HG03064 (cell line): ENCODE results near the gene SLC17A7.

Source experiments
- ATAC-seq: cut with Tn5 transposase; IDR thresholded peaks from one replicate; pipeline ENCODE4 v1.9.1; 2021; ENCODE audit warnings: low read depth; ENCODE audit not compliant: unreplicated experiment

The SLC17A7 gene

DNA sequence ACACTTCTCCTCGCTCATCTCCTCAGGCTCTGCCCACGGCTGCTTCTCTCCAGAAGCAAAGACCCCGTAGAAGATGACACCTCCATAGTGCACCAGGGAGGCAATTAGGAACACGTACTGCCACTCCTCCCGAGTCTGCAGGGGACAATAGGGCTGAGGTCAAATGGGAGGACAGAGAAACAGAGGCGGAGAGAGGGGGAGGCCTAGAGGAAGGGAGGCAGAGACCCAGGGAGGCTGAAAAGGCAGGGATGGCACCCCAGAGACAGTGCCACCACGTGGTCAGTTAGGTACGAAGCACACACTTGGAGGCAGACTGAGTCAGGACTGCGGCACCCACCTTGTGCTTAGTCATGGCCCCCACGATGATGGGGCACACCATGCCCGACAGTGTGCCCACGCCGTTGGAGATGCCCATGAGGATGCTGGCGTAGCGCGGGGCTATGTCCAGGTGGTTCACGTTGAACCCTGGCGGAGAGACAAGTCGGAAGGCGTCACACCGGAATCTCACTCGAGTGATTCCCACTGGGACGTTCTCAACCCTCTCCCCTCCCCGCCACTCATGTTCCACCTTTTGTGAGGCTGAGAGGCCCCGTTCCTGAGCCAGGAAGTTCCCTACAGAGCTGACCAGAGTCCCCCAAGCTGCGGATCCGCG is 10.5 kb downstream of the SLC17A7 start:
- ATAC-seq, result no peak

DNA sequence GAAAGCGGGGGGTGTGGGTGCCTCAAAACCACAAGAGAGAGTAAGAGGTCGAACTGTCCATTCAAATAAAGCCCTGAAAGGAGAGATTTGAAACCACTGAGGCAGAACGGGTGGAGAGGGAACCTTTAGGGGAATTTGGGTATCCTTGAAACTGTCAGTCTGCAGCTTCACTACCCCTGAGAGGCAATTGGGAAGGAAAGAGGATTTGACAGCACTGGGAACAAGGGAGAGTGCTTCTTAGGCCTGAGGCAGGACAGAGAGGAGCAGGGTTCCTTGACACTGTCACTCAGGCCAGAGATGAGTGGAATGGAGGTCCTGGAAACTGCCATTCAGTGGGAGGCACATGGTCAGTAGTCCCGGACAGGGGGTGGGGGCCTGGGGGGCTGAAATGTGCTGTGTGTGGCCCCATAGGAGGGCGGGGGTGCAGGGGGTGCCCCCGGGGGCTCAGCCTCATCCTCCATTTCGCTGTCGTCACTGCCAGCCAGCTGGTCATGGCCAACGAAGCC is 11.1 kb downstream of the SLC17A7 start:
- no peak for ATAC-seq

DNA sequence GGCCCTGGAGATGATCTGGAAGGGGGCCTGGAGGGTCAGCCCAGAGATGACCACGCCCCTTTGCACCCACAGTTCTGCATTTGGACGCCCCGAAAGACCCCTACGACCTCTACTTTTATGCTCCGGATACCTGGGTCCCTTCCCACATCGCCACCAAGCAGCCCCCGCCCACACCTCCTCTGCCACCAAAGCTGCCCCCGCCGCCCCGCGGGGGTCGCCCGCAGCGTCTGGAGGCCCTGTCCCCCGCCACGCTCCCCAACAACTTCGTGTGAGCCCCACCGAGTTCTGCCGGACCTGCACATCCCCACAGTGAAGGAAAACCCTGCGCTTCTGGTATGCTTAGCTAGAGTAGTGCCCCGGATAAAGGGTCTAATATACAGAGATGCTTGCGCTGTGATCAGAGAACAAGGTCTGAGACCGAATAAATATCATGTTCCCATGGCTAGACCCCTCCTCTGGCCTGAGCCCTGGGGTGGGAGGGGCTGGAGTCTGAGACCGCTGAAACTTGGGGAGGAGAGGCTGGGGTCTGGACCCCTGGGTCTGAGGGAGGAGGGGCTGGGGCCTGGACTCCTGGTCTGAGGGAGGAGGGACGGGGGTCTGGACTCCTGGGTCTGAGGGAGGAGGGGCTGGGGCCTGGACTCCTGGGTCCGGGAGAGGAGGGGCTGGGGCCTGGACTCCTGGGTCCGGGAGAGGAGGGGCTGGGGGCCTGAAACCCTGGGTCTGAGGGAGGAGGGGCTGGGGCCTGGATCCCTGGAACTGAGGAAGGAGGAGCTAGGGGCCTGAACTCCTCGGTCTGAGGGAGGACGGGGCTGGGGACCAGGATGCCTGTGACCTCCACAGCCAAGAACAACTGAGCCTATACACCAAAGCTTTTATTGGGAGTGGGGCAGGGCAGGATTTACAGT is 12.5 kb downstream of the SLC17A7 start:
- ATAC-seq, result no peak

DNA sequence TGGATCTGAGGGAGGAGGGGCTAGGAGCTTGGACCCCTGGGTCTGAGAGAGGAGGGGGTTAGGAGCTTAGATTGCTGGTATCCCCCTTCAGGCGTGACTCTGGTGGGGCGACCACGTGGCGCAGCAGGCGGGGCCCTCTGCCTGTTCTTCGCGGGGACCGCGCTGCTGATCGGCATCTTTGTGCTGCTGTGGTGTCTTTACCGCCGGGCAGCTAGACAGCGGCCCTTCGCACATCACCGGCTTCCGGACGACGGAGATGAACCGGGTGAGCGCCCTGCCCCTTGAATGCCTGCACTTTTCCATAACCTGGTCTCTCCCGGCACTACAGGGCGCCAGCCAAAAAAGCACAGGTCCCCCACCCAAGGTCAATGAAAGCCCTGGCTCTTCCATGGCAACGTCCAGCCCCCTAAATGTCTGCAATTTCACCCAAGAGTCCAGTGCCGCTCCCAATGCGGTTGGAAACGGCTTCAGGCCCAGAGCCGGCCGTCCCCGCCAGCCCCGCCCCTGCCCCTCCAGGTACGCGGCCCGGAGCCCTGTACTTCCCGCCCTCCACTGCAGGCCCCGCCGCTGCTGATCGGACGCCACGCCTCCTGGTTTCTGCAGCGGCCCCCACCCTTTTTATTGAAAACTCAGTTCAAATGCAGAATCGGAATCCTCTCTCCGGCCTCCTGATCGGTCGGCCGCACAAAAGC is 13.3 kb downstream of the SLC17A7 start:
- ATAC-seq, result no peak

DNA sequence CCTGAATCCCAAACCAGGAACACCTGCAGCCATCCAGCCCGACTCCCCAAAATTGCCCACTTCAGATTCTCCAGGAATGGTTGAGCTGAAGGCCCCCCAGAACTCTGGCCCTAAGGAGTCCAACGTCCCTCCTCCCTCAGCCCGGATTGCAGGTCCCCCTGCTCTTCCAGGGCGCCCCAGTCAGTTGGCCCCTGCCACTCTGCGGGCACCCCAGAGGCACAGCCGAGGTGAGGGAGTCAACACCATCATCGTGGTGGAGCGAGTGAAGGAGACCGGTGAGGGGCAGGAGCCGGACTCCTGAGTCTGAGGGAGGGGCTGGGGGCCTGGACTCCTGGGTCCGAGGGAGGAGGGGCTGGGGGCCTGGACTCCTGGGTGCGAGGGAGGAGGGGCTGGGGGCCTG is 14.0 kb downstream of the SLC17A7 start:
- ATAC-seq, result no peak

DNA sequence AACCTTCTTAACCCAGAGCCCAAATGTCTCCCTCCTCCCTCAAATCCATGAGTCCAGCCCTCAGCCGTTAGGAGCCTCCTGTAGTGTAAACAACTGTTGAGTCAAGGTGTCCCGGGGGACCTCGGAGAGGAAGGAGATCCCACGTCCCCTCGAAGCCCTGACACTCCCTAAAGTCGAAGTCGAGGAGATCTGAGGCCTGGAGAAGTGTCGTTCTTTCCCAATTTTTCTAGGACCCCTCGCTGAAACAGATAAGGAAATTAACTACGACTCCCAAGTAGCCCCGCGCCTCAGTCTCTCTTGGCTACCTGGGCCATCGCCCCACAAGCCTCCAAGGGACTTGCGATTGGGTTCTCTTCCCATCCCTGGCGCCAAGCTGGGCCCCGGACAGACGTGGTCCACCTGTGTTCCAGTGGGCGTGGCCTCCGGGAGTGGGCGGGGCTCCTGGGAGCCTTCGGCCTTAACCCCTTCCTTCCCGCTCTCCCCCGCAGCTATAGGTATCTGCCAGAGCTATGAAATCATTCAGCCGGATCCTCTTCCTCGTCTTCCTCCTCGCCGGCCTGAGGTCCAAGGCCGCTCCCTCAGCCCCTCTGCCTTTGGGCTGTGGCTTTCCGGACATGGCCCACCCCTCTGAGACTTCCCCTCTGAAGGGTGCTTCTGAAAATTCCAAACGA is 15.3 kb downstream of the SLC17A7 start:
- ATAC-seq, result no peak

DNA sequence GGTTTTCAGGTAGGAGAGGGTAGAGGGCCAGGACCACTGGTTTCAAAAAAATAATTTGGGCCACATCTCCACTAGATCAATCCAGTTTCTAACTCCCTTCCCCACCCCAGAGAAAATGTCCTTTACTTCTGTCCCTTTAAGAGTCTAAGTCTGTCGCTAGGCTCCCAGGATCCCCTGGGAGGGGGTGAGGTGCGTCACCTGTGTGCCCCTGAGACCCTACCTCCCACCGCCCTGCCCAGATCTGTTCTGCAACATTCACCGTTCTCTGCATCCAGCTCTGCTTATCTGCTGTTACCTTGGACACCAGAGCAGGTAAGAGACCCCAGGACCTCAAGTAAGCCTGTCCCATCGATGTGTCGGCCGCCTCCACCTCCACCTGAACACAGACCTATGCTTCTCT is 16.1 kb downstream of the SLC17A7 start, which contains the start of gene GFY:
TSS of gene GFY (plus strand) at position 211 of the 400 bp plus-strand sequence. CDS start 1,043 bp downstream, outside the sequence.
- no peak for ATAC-seq

DNA sequence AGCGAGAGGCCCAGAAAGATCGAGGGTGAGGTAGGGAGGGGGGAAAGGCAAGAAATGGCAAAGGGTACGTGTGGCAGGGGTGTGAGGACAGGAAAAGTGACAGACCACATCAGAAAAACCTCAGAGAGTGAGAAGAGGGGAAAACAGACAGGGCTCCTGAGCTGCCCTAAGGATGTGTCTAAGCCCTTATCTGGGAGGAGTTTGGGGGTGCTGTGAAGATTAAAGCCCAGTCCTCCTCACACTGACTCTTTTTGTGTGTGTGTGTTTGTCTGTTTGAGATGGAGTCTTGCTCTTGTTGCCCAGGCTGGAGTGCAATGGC is 17.4 kb downstream of the SLC17A7 start:
- ATAC-seq, result no peak

DNA sequence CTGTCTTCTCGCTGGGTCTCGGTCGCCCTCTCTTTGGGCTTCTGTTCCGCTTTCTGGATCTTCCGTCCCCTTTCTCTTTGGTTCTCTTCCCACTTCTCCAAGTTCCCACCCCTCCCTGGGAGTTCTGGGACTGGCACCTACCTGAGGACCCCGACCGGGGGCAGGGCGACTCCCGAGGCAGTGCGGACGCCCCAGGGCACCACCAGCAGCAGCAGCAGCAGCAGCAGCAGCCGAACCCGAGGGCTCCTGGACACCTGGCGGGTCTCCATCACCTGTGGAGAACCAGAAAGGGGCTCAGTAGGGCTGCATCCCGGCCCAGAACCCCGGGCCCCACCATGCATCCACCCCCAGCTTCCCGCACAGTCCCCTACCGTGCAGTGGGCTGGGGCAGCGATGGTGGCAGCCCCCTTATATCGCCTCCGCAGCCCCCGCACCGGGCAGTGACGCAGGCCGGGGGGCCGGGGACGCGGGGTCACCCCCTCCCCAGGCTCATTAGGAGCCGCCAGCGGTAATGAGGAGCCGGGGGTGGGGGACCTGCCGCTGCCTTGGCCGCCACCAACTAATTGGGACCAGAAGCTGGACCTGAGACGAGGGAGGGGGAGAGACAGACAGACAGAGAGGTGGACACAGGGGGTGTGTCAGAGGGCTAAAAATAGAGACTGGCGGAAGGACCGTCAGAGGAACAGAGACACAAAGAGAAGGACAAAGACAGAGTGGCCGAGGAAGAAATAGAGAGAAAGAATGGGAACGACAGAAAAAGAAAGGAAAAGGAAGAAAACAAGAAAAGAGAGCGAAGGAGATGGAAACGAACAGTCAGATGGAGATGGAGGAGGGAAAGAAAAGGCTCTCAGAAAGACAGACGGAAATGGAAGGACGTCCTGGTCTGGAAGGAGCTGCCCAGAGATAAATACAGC is 18.0 kb downstream of the SLC17A7 start, which contains the start of gene PTH2:
TSS of gene PTH2 (minus strand) at position 371 of the 914 bp plus-strand sequence. CDS start at position 269, 102 bp downstream.
- ATAC-seq, result no peak

DNA sequence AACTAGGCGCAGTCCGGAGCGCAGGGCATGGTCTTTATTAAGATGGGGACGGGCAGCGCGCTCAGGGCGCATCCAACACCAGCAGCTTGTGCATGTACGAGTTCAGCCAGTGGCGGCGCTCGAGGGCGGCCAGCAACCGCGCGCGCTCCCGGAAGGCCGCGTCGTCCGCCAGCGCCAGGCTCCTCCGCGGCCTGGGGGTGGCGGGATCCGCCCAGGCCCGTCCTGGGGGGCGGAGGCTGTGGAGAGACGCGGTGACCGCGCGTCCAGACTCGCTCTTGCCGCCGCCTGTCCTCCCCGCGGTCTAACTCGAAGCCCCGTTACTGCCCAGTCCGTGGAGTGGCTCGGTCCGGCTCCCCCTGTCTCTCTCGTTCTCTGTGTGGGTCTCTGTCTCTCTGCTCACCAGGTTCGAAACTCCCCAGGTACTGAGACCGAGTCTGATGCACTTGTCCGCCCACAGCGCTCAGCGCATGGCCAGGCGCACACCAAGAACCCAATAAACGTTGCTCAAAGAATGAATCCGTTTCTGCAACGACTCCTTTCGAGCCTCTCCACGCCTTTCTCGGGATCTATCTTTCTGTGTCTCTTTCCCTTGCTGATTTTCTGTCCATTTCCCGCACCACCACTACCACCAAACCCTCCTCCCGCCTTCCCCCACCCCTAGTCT is 18.8 kb downstream of the SLC17A7 start:
- no peak for ATAC-seq

DNA sequence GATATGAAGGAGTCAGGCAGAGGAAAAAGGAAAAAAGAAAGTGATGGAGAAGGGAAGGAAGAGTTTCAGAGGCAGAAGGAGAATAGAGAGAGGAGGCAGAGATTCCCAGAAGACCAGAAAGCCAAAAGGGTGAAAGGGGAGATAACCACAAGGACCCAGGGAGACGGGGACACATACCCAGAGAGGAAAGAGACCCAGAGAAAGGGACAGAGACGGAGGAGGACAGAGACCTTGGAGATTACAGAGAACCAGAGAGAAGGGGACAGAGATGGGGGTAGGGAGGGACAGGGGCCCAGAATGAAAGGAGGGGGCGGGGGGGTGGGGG is 19.5 kb downstream of the SLC17A7 start:
- no peak for ATAC-seq

DNA sequence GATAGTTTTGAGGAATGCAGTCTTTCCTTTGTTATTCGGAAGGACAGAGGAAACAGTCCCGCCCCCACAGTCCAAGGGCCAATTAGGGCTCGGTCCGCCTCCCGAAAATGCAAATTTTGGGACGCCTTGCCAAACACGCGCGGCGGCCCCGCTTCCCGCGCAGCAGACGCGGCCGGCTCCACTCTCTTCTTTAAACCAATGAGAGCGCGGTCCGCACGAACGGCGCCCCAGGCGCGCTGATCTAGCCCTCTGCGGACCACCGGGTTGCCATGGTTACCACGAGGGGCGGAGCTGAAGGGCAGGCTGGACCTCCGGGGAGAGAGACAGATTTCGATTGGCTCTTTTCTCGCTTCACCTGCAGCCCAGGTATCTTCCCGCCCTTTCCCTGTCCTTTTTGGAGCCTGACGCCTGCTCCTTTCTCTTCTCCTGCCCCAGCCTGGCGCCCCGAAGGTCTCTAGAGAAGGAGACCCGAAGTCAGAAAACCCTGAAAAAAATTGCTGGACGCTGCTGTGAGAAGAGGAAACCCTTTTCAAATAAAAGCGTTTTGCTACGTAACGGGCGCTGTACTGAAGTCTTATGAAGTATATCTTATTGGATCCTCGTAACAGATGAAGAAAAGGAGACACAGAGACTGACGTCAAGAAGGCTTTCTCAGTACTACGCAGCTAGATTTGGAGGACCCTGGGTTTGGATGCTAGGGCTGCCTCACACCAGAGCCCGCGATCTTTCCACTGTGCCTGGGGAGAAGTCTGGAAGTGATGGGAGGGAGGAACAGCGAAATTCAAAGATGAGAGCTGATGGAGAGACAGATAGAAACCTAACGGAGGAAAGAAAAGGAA is 20.1 kb downstream of the SLC17A7 start:
- no peak for ATAC-seq

DNA sequence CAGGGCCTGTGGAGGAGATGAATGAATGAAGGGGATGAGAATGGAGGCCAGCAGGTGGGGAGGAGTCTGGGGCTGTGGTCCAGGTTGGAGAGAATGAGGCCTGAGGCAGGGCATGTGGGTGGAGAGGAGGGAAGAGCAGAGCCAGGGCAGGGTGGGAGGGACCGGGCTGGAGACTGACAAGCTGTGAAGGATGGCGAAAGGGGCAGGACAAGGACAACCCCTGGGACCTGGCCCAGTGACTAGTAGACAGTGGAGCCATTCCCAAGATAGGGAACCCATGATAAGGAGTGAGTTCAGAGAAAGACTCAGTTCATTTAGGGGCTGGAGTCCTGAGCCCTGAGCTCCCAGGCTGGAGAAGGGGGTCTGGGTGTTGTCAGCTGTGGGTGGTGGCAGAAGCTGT is 21.1 kb downstream of the SLC17A7 start:
- no peak for ATAC-seq

DNA sequence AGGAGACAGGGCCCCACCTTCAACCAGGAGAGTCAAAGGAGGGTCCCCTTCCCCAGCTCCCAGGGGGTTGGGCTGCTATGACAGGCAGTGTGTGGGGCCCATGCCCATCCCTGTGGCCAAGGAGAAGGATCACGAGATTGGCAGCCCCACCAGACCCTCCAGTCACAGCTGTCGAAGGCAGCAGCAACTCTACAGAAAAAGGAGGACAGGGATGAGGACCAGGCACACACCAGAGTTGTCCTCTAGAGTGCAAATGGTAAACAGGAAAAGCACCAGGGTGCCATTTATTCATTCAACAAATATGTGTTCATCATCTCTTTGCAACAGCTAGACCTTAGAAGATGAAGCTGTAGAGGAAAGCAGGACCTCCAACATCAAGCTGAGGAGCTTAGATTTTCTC is 22.2 kb downstream of the SLC17A7 start:
- no peak for ATAC-seq

DNA sequence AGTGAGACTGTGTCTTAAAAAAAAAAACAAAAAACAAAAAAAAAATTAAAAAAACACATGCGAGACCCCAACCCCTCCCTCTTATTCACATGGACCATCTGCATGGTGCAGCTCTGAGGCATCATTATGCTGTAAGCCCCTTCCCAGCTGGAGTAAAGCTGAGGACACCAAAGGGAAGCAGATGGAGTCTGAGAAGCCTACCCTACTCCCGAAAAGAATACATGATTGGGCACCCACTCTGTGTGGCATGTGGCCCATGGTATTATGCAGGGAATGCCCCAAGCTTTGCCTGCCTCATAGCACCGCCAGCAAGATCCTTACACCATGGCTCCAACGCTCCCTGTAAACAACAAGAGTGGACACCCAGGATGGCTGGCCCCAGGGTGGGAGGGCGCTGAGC is 22.8 kb downstream of the SLC17A7 start:
- no peak for ATAC-seq

DNA sequence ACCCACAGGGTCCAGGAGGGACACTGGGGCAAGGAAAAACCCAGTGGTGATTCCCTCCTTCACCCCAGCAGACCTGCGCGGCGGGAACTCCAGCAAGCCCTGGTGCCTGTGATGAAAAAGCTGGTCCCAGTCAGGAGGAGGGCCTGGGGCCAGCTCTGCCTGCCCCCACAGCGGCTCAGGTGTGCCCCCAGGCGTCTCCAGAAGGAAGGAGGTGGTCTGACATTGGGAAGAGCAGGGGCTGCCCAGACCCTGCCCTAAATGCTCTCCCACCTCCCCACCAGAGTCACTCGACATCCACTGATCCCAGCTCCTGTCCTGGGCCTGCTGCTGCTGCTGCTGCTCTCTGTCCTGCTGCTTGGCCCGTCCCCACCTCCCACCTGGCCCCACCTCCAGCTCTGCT is 24.2 kb downstream of the SLC17A7 start:
- no peak for ATAC-seq

DNA sequence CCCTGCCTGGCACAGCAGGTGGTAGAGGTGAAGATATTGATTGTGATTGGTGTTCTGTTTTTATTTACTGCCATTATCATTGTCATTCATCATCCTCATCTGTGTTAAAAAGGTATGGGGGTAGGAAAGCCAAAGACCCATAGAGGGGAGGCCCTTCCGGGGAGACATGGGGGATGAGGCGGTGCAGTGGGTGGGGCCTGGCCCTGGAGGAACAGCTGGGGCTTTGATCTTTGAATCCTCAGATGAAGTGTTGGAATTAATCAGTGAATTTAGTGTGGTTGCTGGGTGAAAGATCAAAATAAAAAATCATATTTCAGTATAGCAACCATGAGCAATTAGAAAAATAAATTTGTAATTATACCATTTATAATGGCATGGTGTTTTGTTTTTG is 25.5 kb downstream of the SLC17A7 start:
- no peak for ATAC-seq

DNA sequence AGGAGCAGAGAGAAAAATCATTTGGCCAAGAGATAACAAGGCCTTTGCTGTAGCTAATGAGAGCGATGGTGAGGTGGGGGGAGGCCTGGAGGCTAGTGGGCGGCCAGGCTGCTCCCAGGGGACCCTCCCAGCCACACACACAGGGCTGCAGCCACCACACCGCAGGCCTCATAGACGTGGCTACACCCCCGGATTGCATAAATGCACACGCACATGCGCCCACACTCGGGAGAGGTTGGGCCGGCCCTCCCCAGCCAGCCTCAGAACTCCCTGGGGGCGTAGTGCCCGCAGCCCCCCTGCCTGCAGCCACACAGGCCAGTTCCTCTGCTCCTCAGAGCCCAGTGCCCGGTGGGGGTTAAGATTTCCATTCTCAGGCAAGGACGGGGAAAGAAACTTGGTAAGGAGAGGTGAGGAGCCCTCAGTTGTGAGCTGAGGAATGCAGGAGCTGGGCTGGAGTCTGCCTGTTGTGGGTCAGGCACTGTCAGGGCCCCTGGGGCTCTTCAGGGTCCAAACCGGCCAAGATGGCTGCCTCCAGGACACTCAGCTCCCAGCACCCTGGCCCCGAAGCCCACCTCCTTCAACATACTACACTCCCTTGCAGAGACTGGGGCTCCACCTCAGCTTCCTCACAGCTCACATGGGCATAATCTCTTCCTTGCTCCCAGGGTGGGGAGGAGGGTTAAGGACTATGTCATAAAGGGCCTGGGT is 26.1 kb downstream of the SLC17A7 start:
- ATAC-seq, result no peak
